ENCODE results near the gene VEGFC.

Gene VEGFC

GRCh38 chr4:176798540-176798939 is 5.8 kb upstream of the VEGFC start:
- no peak for DNase-seq

- DNase-seq = no peak
Measured at GRCh38 chr4:176795441-176795840, 2.7 kb upstream of the VEGFC start.

- no peak for DNase-seq
Measured at GRCh38 chr4:176794651-176795050, 1.9 kb upstream of the VEGFC start.

GRCh38 chr4:176794151-176794550 is 1.4 kb upstream of the VEGFC start:
- DNase-seq = no peak

GRCh38 chr4:176793060-176793605 is 411 bp upstream of the VEGFC start:
- DNase-seq = no peak

- peak in 1 of 5 experiments; percentile 10 for DNase-seq
Measured at GRCh38 chr4:176791591-176792325, 964 bp downstream of the VEGFC start.

GRCh38 chr4:176790398-176790797 is 2.3 kb downstream of the VEGFC start:
- DNase-seq = no peak

- peak in 1 of 5 experiments; percentile 47 for DNase-seq
Measured at GRCh38 chr4:176789955-176790354, 2.8 kb downstream of the VEGFC start.

- DNase-seq = no peak
Measured at GRCh38 chr4:176788971-176789370, 3.8 kb downstream of the VEGFC start.

GRCh38 chr4:176788248-176788647 is 4.5 kb downstream of the VEGFC start:
- DNase-seq = no peak

- no peak for DNase-seq
Measured at GRCh38 chr4:176784816-176785215, 7.9 kb downstream of the VEGFC start.

GRCh38 chr4:176782794-176783193 is 9.9 kb downstream of the VEGFC start:
- DNase-seq = no peak

- DNase-seq = no peak
Measured at GRCh38 chr4:176782191-176782590, 10.5 kb downstream of the VEGFC start.

GRCh38 chr4:176781739-176782100 is 11.0 kb downstream of the VEGFC start:
- no peak for DNase-seq

- DNase-seq = no peak
Measured at GRCh38 chr4:176780995-176781738, 11.6 kb downstream of the VEGFC start.

GRCh38 chr4:176779421-176779820 is 13.3 kb downstream of the VEGFC start:
- DNase-seq = no peak

- DNase-seq = no peak
Measured at GRCh38 chr4:176778491-176778890, 14.2 kb downstream of the VEGFC start.

GRCh38 chr4:176778063-176778462 is 14.7 kb downstream of the VEGFC start:
- DNase-seq = no peak

GRCh38 chr4:176775338-176775737 is 17.4 kb downstream of the VEGFC start:
- no peak for DNase-seq

GRCh38 chr4:176774852-176775251 is 17.9 kb downstream of the VEGFC start:
- no peak for DNase-seq

- no peak for DNase-seq
Measured at GRCh38 chr4:176769514-176769913, 23.2 kb downstream of the VEGFC start.

- DNase-seq = no peak
Measured at GRCh38 chr4:176767183-176767582, 25.5 kb downstream of the VEGFC start.

GRCh38 chr4:176762661-176763308 is 29.9 kb downstream of the VEGFC start:
- no peak for DNase-seq

GRCh38 chr4:176761872-176762271 is 30.9 kb downstream of the VEGFC start:
- DNase-seq = no peak

Measured in T-helper 2 cell (primary cell).